ENCODE results near the gene SPATS2.
"Not testable (repeated sequence)": the region's sequence is repeated elsewhere in the genome, so short reads cannot be mapped to it uniquely, and the experiment has no call there.

SPATS2 gene

GRCh38 chr12:49478949-49479664 is 111.8 kb downstream of the SPATS2 start:
- no peak for DNase-seq

DNA sequence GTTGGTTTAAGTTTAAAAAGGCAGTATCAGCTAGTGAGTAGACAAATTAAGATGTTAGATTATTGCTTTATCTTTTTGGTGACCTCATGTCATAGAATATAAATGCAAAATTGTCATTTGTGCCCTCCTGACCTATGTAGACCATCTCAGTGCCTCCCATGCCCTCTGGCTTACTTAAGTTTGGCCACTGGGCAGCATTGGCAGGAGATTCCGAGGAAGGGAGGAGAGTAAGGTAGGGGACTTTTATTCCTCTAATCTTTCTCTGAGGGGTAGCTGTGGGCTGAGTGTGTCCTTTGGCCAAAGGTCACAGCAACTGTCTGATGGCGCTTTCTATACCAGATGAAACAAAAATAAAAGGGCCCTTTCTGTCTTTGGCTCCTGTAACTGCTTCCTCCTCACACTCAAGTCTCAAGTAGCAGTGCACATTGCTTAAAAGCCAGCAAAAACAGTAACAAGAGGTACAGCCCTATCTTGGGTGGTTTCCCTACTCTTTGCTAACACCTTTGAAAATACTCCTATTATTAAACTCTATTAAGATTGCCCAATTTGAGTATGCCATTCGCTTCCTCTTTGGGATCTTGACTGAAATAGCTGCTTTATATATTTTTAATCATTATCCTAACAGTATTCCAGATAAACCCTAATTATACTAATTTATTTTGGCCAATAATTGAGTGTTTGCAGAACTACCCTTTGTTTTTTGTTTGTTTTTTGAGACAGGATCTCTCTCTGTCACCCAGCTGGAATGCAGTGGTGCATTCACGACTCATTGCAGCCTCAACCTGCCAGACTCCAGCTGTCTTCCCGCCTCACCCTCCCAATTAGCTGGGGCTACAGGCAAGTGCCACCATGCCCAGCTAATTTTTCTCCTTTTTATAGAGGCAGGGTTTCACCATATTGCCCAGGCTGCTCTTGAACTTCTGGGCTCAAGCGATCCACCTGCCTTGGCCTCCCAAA is 115.1 kb downstream of the SPATS2 start:
- DNase-seq: no peak

DNA sequence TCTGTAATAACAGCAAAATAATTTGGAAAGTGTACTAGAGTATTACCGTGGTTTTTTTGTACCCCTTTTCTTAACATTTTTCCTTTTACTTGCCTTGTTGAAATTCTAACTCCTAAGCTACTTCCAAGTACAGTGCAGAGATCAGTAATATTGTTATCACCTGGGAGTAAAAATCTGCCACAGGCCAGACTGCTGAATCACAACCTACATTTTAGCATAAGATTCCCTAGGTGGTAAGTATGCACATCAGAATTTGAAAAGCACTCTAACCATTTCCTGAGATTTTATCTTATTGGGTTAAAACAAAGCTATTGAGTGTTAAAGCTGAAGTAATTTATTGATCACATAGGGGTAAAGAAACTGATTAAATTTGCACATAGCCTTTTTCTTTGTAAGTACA is 116.4 kb downstream of the SPATS2 start:
- DNase-seq: no peak

- no peak for DNase-seq
Observed at GRCh38 chr12:49487605-49488004, 120.3 kb downstream of the SPATS2 start.

DNA sequence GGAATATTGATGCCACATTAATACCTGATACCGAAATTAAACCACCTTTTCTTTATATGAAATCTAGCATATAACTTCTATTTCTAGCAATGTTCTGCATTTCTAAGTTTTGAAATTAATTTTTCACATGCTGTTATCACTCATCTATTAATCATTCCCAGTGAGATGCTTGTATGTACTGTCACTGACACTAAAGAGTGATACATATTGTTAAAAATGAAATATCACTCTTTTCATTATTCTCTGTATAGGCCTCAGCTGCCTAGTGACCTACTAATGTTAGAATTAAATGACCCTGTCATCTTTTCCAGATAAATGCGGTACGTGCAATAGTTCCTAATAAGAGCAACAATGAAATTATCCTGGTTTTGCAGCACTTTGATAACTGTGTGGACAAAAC is 121.9 kb downstream of the SPATS2 start:
- no peak for DNase-seq

DNA sequence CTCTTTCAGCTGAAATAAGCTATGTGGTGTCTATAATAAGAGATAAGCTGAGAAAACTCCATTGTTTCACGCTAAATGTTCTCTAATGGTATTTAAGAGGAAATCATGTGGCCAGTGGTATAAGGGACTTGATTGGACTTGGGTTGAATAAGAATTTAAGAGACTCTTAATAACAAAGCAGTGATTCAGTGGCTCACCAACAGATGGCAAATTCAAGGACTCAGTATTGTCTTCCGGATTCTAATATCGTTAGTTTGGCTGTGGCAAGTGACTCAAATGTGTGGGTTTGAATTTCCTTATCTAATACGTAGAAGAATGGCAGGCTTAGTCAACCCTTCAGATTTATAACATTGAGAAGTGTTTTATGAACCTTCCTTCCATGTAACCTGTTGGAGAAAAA is 122.5 kb downstream of the SPATS2 start:
- DNase-seq: no peak

DNA sequence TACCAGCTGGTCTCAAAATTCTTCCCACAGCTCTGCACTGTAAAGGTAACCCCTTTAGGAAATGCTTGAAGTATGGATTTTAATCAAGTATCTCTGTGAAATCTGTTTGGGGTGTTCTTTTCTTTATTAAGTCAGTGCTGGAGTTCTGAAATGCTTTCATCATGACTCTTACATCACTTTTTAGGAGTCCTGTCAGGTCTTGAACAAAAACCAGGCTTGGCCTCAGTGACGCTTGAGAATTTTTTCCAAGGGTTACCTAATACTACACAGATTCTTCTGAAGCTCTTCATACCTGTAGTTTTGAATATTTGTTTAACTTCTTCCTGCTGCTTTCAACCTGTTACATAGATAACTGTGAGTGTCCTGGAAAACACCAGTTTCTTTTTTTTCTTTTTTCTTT is 124.6 kb downstream of the SPATS2 start:
- no peak for DNase-seq

DNA sequence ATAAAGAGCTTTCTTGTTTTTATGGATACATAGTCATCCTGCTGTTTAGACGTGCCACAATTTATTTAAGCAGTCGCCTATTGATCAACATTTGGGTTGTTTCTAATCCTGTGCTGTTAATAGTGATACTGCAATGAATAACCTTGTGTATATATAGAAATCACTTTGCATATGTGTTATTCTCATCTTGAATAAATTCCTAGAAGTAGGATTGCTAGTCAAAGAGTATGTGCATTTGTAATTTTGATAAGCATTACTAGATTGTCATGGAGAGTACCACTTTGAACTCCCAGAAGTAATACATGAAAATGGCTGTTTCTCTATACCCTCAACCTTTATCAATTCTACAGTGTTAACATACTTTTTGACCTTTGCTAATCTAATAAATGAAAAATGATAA is 126.6 kb downstream of the SPATS2 start:
- DNase-seq: no peak

DNA sequence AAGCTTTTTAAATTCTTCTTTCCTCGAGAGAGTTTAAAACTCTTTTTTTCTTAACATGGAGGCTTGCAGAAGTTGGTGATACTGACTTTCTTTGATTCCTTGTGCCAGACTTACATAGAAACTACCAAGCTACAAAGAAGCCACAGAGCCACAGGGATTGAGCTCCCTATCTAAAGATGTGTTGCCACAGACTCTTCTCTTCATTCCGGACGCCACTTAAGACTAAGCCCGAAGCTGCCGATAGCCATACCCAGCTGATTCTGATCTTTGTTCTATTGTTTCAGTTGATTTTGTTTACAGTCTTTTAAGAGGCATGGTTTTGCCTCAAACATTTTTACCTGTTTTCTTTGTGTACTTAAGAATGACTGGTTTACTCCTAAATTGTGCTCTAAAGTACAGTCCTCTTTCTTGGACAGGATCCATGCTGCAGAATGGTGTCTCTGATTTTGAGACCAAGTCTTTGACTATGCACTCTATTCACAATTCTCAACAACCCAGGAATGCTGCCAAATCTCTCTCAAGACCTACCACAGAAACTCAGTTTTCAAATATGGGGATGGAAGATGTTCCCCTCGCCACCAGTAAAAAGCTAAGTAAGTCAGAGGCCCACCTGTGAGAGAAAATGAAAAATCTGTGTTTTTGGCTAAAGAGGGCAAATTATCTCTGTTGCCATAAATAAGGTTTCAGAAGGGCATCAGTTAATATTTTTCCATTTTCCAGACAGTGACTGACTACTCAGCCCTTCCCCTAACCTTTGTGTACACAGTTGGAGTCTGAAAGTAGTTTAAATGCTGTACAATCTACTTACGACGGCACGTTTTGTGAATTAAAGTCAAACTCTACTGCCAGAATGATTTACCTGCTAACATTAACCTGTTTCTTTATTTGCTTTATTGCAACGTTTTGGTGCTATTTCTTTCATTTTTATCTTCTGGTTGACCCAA is 129.4 kb downstream of the SPATS2 start:
- DNase-seq: no peak

DNA sequence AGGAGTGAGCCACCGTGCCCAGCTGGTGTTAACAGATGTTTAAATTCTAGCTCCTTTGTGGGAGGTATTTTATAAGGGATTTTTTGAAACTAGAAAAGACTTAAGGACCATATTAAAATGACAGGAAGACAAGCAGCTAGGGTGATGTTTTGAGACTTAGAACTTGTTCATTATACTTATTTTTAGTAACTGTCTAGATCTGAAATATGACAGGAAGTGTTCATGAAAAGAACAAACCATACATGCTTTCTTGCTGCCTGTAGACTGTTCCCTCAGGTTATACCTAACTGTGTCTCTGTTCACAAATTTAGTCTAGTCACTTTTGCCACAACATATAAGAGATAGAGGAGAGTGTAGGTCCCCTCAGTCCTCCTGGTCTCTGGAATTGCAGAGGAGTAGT is 134.6 kb downstream of the SPATS2 start:
- DNase-seq: no peak

DNA sequence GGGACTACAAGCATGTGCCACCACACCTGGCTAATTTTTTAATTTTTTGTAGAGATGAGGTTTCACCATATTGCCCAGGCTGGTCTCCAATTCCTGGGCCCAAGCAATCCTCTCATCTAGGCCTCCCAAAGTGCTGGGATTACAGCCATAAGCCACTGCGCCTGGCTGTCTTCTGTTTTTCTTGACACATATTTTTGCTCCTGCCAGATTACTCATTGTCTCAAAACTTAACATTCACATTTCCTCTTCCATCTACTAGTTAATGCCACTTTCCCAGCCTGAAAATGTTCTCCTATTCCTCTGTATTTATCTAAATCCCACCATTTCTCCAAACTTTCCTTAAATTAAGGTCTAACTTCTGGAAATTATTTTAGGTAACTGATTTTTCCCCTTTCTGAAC is 135.3 kb downstream of the SPATS2 start:
- DNase-seq: no peak

DNA sequence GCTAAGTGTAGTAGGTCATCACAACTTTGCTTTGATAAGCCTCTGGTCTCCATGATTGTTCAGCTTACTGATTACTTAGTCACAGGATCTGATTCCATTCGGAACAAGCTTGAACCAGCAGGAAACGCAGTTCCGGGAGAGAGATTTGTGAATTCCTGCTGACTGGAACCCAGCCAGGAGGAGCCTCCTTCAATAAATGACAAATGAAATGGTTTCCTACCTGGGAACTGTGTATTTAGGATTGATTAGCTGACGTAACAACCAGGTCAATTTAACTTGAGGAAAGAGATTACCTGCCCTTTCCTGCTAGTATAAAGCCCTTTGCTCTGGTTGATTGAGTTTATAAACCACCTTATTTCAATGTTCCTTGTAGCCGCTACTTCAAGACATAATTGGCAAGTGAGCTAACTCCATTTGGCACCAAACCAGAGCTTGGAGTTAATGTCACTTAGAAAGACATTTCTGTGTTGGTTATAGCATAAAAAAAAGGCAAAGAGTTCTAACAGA is 136.5 kb downstream of the SPATS2 start:
- DNase-seq: no peak

DNA sequence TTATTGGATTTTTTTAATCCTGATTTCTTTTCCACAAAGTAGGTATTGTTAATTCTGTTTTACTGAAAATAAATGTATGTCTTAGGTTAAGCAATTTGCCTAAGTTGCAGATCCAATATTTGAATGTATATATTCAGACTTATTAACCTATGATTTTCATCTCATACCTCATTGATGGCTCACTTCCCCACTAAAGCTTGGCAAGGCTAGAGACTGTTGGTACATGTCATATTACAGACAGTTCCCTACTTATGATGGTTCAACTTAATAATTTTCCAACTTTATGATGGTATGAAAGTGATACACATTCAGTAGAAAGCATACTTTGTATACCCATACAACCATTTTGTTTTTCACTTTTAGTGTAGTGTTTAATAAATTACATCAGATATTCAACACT is 138.4 kb downstream of the SPATS2 start:
- DNase-seq: no peak

DNA sequence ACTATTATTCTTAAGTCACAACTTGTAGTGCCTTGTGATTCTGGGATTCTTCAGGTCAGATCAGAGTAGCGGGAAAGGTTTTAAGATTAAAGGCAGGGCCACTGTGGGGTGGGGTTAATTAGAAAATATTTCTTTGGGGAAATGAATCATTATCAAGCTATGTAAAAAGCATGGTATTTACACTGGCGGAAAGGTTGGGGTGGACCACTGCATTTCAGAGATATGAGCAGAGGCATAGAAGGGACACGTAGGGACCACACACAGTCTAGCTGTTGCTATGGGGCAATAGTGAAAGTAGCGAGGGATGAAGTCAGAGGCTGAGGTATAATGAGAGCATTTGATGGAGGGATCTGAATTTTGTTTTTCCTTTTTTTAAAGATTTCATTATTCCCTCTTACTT is 139.9 kb downstream of the SPATS2 start:
- DNase-seq: no peak

GRCh38 chr12:49509681-49510080 is 142.4 kb downstream of the SPATS2 start:
- DNase-seq: not testable (repeated sequence)

GRCh38 chr12:49511410-49511809 is 144.1 kb downstream of the SPATS2 start:
- no peak for DNase-seq

GRCh38 chr12:49512546-49512945 is 145.3 kb downstream of the SPATS2 start:
- DNase-seq: no peak

DNA sequence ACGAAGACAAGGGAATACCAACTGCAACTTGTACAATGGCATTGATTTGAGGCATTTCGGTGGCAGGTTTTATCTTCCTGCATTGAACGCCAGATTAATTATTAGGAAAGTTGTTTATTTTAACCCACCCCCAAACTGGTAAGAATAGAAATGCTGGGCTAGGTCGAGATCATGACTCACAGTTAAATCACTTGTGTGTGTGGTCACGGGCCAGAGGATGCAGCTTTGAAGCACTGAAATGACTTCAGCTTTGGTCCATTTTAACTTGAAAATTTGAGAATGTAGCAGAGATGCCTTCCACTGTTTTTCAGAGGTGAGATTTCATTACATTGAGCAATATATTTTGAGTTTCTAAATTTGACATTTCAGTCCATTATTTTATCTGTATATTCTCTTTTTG is 148.0 kb downstream of the SPATS2 start:
- no peak for DNase-seq

DNA sequence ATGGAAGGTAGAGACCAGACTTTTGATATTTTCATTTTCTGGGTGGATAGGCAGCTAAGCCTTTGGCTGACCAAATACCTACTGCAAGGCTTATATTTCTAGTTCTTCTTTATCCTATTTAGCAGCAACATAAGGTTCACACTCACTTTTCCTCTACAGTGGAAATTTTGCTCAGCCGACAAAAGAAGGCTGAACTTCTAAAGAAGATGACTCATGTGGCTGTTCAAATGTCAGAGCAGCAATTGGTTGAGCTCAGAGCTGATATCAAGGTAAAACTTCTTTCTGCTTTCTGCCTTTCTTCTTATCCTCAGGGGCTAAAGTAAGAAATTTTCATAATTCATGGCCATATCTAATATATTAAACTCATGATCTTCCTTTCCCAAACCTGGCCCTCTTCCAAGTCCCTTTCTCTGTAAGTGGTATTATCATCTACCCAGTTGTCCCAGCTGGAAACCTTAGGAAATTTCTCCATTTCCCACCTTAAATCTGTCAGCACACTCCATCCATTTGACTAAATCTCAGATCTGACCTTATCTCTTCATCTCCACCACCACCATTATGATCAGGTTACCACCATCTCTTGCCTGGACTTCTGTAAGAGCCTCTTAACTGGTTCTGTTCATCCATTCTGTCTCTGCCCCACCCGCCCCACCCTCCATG is 151.8 kb downstream of the SPATS2 start:
- no peak for DNase-seq

- DNase-seq: no peak
Observed at GRCh38 chr12:49519574-49519936, 152.3 kb downstream of the SPATS2 start.

- DNase-seq: no peak
Observed at GRCh38 chr12:49521389-49521788, 154.1 kb downstream of the SPATS2 start.

GRCh38 chr12:49524660-49525324 is 157.5 kb downstream of the SPATS2 start:
- DNase-seq: no peak

Measured in GDM1 (cell line).